Lung (tissue), 12 donors: Measurements from ENCODE around the gene TMC1. TPM values are rescaled to one million over a fixed set of nuclear protein-coding genes. Genes with fewer than 3 reads are reported as not detected.
A peak's percentile ranks its signal among the peaks of the same experiment; 100 is the strongest.
"Not testable (repeated sequence)": the region's sequence is repeated elsewhere in the genome, so short reads cannot be mapped to it uniquely, and the experiment has no call there.

Source experiments
- ATAC-seq: fragments of 200-7000 bp; cut with Tn5 transposase; one replicate; pipeline ENCODE4 v1.9.1; 2020; ENCODE audit warnings: moderate number of reproducible peaks; ENCODE audit not compliant: insufficient read depth, low FRiP score
- DNase-seq, 3 donors: peaks; one replicate each; pipeline ENCODE4 v3.0.0-alpha.2; 2013 to 2017
- H3K27ac ChIP-seq, 2 donors: one replicate each; pipeline ENCODE4 v1.5.1; 2013; ENCODE audit warnings: mild to moderate bottlenecking in 2 of 2, moderate library complexity in 2 of 2, control low read depth in 1 of 2, inconsistent platforms in 1 of 2, low read depth in 1 of 2, low read length in 1 of 2
- H3K27me3 ChIP-seq, 3 donors: one replicate each; pipeline ENCODE4 v1.5.1; 2013; ENCODE audit warnings: low read length in 2 of 3; ENCODE audit not compliant: control insufficient read depth in 3 of 3, insufficient read depth in 3 of 3
- H3K36me3 ChIP-seq, 4 donors: one replicate each; pipeline ENCODE4 v1.5.1; 2013; ENCODE audit warnings: low read length in 4 of 4, mild to moderate bottlenecking in 1 of 4, moderate library complexity in 1 of 4; ENCODE audit not compliant: control insufficient read depth in 4 of 4, insufficient read depth in 4 of 4
- H3K4me1 ChIP-seq, 5 donors: one replicate each; pipeline ENCODE4 v1.5.1; 2013; ENCODE audit warnings: low read length in 5 of 5, mild to moderate bottlenecking in 2 of 5, moderate library complexity in 1 of 5; ENCODE audit not compliant: control insufficient read depth in 5 of 5, insufficient read depth in 5 of 5
- H3K4me3 ChIP-seq: one replicate; pipeline ENCODE4 v1.5.1; 2013; ENCODE audit warnings: mild to moderate bottlenecking, control low read depth, moderate library complexity
- H3K9ac ChIP-seq, 2 donors: one replicate each; pipeline ENCODE4 v1.5.1; 2013; ENCODE audit warnings: low read length in 2 of 2, control low read depth in 1 of 2; ENCODE audit not compliant: insufficient read depth in 1 of 2
- H3K9me3 ChIP-seq, 4 donors: one replicate each; pipeline ENCODE4 v1.5.1; 2013; ENCODE audit warnings: low read length in 3 of 4, mild to moderate bottlenecking in 1 of 4, moderate library complexity in 1 of 4; ENCODE audit not compliant: control insufficient read depth in 4 of 4, insufficient read depth in 3 of 4
- WGBS, 2 donors: extraction: QIAGEN DNeasy Blood & Tissue Kit; methylation state at CpG; one replicate each; pipeline ENCODE4 v1.1.7; 2013; 5-methylcytosine and 5-hydroxymethylcytosine counted together
- polyA plus RNA-seq, 2 donors: library from polyadenylated mRNA; stranded (reverse); fragments of 200-250 nt; gene quantifications; one replicate each; pipeline ENCODE4 v1.2.1, GENCODE V29; 2013
- total RNA-seq, 2 donors: library from RNA; depleted of rRNA in 1 of 2; stranded (reverse); fragments of >200 nt in 1 of 2; gene quantifications; one replicate each; pipeline ENCODE4 v1.2.1, GENCODE V29; 2014 to 2021
- TF ChIP-seq, protein P1 (sequence below): IDR thresholded peaks from 2 replicates; pipeline ENCODE4 v1.5.1; 2012; ENCODE audit warnings: mild to moderate bottlenecking; ENCODE audit errors: control extremely low read depth, extremely low read depth
- donor health status: control.
- donor health status: control.
- donor health status: Bipolar disorder and iron deficiency.
- donor health status: healthy.
- donor health status: DM: yes; HTN: yes; CAD: no.

TMC1 gene
- total and polyA plus RNA-seq, 4 donors = 0.10 to 0.82 (median 0.21) TPM; not detected in 1

DNA sequence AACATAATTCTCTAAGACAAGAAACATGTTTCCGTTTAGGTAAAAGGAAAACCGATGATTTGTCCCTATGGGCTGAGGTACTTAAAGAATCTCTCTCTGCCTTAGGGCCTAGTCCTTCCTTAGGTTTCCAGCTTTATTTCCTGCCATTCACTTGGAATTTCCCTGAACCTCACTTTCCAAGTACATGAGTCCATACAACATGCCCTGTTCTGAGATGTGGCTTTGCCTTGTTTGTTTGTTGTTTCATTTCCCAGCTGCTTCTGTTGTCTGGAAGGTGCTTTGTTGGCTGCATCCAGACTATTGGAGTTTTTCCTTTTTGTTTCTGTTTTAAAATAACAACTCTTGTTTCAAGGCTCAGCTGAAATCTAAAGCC, 336.2 kb downstream of the TMC1 start:
- Histone ChIP-seq H3K9me3 (no peaks in the 10 kb centered on the region), H3K27ac (no peak overlapping the region), H3K27me3 (no peaks in the 10 kb centered on the region), H3K4me1 (peaks cover 2 to 9% (median 4%) of the 10 kb centered on the region in 5 donors), H3K36me3 (no peaks in the 10 kb centered on the region), H3K4me3 (no peak overlapping the region), H3K9ac (no peak overlapping the region)
- 94 to 95% methylated on average over 2 of the region's 2 CpGs for WGBS, 2 donors
- ATAC-seq = no peak
- TF ChIP-seq, protein P1, sequence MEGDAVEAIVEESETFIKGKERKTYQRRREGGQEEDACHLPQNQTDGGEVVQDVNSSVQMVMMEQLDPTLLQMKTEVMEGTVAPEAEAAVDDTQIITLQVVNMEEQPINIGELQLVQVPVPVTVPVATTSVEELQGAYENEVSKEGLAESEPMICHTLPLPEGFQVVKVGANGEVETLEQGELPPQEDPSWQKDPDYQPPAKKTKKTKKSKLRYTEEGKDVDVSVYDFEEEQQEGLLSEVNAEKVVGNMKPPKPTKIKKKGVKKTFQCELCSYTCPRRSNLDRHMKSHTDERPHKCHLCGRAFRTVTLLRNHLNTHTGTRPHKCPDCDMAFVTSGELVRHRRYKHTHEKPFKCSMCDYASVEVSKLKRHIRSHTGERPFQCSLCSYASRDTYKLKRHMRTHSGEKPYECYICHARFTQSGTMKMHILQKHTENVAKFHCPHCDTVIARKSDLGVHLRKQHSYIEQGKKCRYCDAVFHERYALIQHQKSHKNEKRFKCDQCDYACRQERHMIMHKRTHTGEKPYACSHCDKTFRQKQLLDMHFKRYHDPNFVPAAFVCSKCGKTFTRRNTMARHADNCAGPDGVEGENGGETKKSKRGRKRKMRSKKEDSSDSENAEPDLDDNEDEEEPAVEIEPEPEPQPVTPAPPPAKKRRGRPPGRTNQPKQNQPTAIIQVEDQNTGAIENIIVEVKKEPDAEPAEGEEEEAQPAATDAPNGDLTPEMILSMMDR = no peak
- DNase-seq = peak in 1 of 3 donors; percentile 22

DNA sequence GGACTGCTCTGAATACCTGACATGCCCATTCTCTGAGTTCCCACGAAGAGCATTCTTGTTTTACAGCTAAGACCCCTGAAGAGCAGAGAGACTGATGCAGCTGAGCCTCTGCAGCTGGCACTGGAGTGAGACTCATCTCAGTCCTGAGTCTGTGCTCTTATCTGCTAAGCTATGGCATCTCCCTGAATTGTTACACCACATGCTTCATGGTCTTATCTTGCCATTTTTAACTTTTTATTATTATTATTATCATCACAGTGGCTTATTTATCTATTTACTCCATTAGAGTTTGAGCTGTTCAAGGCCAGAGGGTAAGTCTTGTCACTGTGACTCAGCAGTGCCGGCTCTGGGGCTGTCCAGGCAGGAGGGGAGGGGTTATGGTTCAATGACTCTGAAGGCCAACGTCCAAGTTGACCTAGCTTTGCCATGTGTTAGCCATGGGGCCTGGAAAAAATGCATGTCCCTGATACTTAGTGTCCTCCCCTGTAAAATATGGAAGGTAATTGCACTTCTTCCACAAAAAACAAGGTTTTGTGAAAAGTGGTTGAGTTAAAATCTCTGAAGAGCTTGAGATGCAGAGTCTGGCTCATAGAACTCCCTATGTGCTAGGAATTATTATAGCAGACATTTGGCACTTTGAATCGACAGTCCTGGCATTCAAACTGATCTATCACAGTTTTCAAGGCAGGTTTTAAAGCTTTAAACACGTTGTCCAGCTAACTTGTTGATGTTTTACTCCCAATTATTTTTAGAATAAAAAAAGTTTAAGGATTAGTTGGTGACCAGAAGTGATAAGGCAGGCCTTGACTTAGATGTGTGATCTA, 336.9 kb downstream of the TMC1 start:
- no peaks in the 10 kb centered on the region for H3K9me3 ChIP-seq
- WGBS, 2 donors = 55 to 61% methylated on average over 5 of the region's 5 CpGs
- TF ChIP-seq, protein P1 = no peak
- no peak overlapping the region for H3K27ac ChIP-seq
- DNase-seq = no peak
- no peaks in the 10 kb centered on the region for H3K36me3 ChIP-seq
- no peak for ATAC-seq
- no peak overlapping the region for H3K9ac ChIP-seq
- H3K4me1 ChIP-seq = peaks cover 2 to 9% (median 4%) of the 10 kb centered on the region in 5 donors
- no peak overlapping the region for H3K4me3 ChIP-seq
- H3K27me3 ChIP-seq = no peaks in the 10 kb centered on the region

DNA sequence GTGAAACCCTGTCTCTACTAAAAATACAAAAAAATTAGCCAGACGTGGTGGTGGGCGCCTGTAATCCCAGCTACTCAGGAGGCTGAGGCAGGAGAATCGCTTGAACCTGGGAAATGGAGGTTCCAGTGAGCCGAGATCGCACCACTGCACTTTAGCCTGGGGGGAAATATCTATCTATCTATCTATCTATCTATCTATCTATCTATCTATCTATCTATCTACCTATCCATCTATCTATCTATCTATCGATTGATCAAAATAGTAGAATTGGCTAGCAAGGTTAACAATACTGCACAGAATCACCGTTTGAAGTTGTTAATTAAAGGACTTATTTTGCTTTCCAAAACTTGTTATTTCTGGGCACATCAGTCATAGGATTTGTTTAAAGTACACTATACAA, 341.4 kb downstream of the TMC1 start:
- not testable (repeated sequence) for H3K27me3 ChIP-seq, H3K4me1 ChIP-seq, H3K9ac ChIP-seq, ATAC-seq, H3K9me3 ChIP-seq, H3K4me3 ChIP-seq, H3K36me3 ChIP-seq, H3K27ac ChIP-seq, DNase-seq
- WGBS, 2 donors = 92 to 96% methylated on average over 7 of the region's 7 CpGs

DNA sequence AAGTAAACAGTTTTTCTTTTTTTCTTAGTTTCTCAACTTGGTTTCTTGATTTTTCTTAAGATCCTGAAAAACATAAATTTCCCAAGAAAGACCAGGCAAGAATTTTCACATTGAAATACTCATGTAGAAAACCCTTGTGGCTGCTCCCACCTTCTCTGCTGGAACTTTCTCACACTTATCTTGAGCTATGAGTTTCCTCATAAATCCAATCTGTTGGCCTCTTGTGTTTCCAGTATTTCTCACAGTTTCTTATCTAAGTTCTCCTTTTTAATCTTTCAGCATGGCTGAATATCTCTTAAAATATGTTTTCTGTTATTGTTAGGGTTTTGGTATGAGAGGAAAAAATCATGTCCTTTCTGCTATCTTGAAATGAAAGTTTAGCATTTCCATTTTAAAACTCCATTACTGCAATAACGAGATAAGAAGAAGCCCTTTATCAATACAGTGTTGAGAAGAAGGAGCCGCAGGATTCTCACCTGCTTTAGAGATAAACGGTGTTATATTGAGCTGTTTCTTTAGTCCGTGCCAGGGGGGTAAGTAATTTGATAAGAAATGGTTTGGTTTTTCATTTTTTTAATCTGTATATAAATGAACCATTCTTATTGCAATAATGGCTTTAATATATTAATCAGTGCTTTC, 342.2 kb downstream of the TMC1 start:
- Histone ChIP-seq H3K4me1 (peaks cover 0 to under 1% (median 0%) of the 10 kb centered on the region in 5 donors), H3K9me3 (no peaks in the 10 kb centered on the region), H3K27me3 (no peaks in the 10 kb centered on the region), H3K36me3 (no peaks in the 10 kb centered on the region), H3K4me3 (no peak overlapping the region), H3K27ac (no peak overlapping the region), H3K9ac (no peak overlapping the region)
- no peak for ATAC-seq
- TF ChIP-seq, protein P1 = no peak
- DNase-seq = no peak
- 44 to 62% methylated on average over 4 of the region's 4 CpGs for WGBS, 2 donors
